Liver (tissue), 9 donors: Measurements from ENCODE around the gene WNT7B. TPM values are rescaled to one million over a fixed set of nuclear protein-coding genes. Genes with fewer than 3 reads are reported as not detected.

Experiments used
- DNase-seq: peaks from one replicate; pipeline ENCODE4 v3.0.0-alpha.2; 2017; ENCODE audit warnings: low spot score
- H3K27ac ChIP-seq, 2 donors: one replicate each; pipeline ENCODE4 v1.7.0; 2013; ENCODE audit warnings: inconsistent platforms in 2 of 2, low read length in 2 of 2, control low read depth in 1 of 2, low read depth in 1 of 2, mild to moderate bottlenecking in 1 of 2
- H3K27me3 ChIP-seq, 4 donors: one replicate each; pipeline versions ENCODE4 v1.6.1 to v1.7.0; 2013; ENCODE audit warnings: low read length in 3 of 4, inconsistent platforms in 1 of 4, mild to moderate bottlenecking in 1 of 4, moderate library complexity in 1 of 4; ENCODE audit not compliant: control insufficient read depth in 4 of 4, insufficient read depth in 4 of 4
- H3K36me3 ChIP-seq, 4 donors: one replicate each; pipeline versions ENCODE4 v1.6.1 to v1.7.0; 2013; ENCODE audit warnings: low read length in 3 of 4, mild to moderate bottlenecking in 3 of 4, low read depth in 1 of 4, moderate library complexity in 1 of 4; ENCODE audit not compliant: control insufficient read depth in 4 of 4, insufficient read depth in 3 of 4
- H3K4me1 ChIP-seq, 4 donors: one replicate each; pipeline versions ENCODE4 v1.6.1 to v1.7.0; 2013; ENCODE audit warnings: low read length in 3 of 4, mild to moderate bottlenecking in 3 of 4, moderate library complexity in 1 of 4; ENCODE audit not compliant: control insufficient read depth in 4 of 4, insufficient read depth in 4 of 4
- H3K4me3 ChIP-seq, 3 donors: one replicate each; pipeline versions ENCODE4 v1.6.1 to v1.7.0; 2013; ENCODE audit warnings: low read length in 3 of 3, control low read depth in 1 of 3, low read depth in 1 of 3, mild to moderate bottlenecking in 1 of 3
- H3K9ac ChIP-seq, 2 donors: one replicate each; pipeline ENCODE4 v1.7.0; 2013; ENCODE audit warnings: low read length in 2 of 2, mild to moderate bottlenecking in 2 of 2, moderate library complexity in 2 of 2, control low read depth in 1 of 2, low read depth in 1 of 2
- H3K9me3 ChIP-seq, 4 donors: one replicate each; pipeline versions ENCODE4 v1.6.1 to v1.7.0; 2013; ENCODE audit warnings: low read length in 3 of 4; ENCODE audit not compliant: control insufficient read depth in 4 of 4
- EGR1 ChIP-seq, 2 donors: IDR thresholded peaks; 2 replicates each; pipeline ENCODE4 v1.6.1; 2016 to 2018; ENCODE audit warnings: antibody characterized with exemption in 2 of 2, low read depth in 2 of 2
- FOXA1 ChIP-seq: IDR thresholded peaks from 2 replicates; pipeline ENCODE4 v1.6.1; 2016; ENCODE audit warnings: antibody characterized with exemption
- FOXA2 ChIP-seq: IDR thresholded peaks from 2 replicates; pipeline ENCODE4 v1.6.1; 2016; ENCODE audit warnings: antibody characterized with exemption
- GABPA ChIP-seq, 2 donors: IDR thresholded peaks in 1 of 2; conservative IDR thresholded peaks in 1 of 2; 2 replicates each; pipeline ENCODE4 v1.6.1; 2016; ENCODE audit warnings: antibody characterized with exemption in 2 of 2, mild to moderate bottlenecking in 1 of 2, moderate library complexity in 1 of 2
- HNF4A ChIP-seq, 2 donors: conservative IDR thresholded peaks; 2 replicates each; pipeline ENCODE4 v1.6.1; 2016; ENCODE audit warnings: antibody characterized with exemption in 2 of 2, mild to moderate bottlenecking in 2 of 2
- HNF4G ChIP-seq: IDR thresholded peaks from 2 replicates; pipeline ENCODE4 v1.6.1; 2016; ENCODE audit warnings: antibody characterized with exemption
- NR2F2 ChIP-seq: IDR thresholded peaks from 2 replicates; pipeline ENCODE4 v1.6.1; 2016; ENCODE audit warnings: antibody characterized with exemption
- RAD21 ChIP-seq, 2 donors: IDR thresholded peaks; 2 replicates each; pipeline ENCODE4 v1.6.1; 2016; ENCODE audit warnings: antibody characterized with exemption in 2 of 2, mild to moderate bottlenecking in 2 of 2
- RXRA ChIP-seq, 2 donors: IDR thresholded peaks; 2 replicates each; pipeline ENCODE4 v1.6.1; 2017 to 2018; ENCODE audit warnings: antibody characterized with exemption in 2 of 2, mild to moderate bottlenecking in 1 of 2
- SP1 ChIP-seq: IDR thresholded peaks from 2 replicates; pipeline ENCODE4 v1.6.1; 2018; ENCODE audit warnings: antibody characterized with exemption, mild to moderate bottlenecking
- TAF1 ChIP-seq: conservative IDR thresholded peaks from 2 replicates; pipeline ENCODE4 v1.6.1; 2016; ENCODE audit warnings: antibody characterized with exemption, mild to moderate bottlenecking
- YY1 ChIP-seq: IDR thresholded peaks from 2 replicates; pipeline ENCODE4 v1.6.1; 2016; ENCODE audit warnings: antibody characterized with exemption, mild to moderate bottlenecking
- WGBS: extraction: QIAGEN DNeasy Blood & Tissue Kit; methylation state at CpG from one replicate; pipeline ENCODE4 v1.1.7; 2013; 5-methylcytosine and 5-hydroxymethylcytosine counted together
- polyA plus RNA-seq, 2 donors: library from polyadenylated mRNA; stranded (reverse) in 1 of 2; unstranded in 1 of 2; fragments of 200-250 nt in 1 of 2; fragments of >200 nt in 1 of 2; fragmentation: Nextera tagmentation in 1 of 2; extraction: Ambion mirVana in 1 of 2; gene quantifications; one replicate each; pipeline versions ENCODE4 v1.2.1 to v1.2.3, GENCODE V29; 2013 to 2015
- total RNA-seq, 2 donors: library from RNA; depleted of rRNA; stranded (reverse); fragments of >200 nt; gene quantifications; one replicate each; pipeline ENCODE4 v1.2.3, GENCODE V29; 2014
- TF ChIP-seq, protein P1 (sequence below): IDR thresholded peaks from 2 replicates; pipeline ENCODE4 v1.6.1; 2016; ENCODE audit warnings: antibody characterized with exemption, mild to moderate bottlenecking
- TF ChIP-seq, protein P2 (sequence below): fragments of 150-350 bp; IDR thresholded peaks from 2 replicates; pipeline ENCODE4 v1.5.1; 2017; ENCODE audit warnings: improper control_type of control experiment, low read depth, low read length; ENCODE audit not compliant: missing input control
- TF ChIP-seq, protein P3 (sequence below): IDR thresholded peaks from 2 replicates; pipeline ENCODE4 v1.6.1; 2016; ENCODE audit warnings: antibody characterized with exemption
- TF ChIP-seq, protein P4 (sequence below): IDR thresholded peaks from 2 replicates; pipeline ENCODE4 v1.6.1; 2016; ENCODE audit warnings: antibody characterized with exemption
- donor health status: healthy.
- donor health status: healthy.
- donor health status: healthy.
- donor health status: healthy.
- donor health status: healthy.

The WNT7B gene
- total and polyA plus RNA-seq, 4 donors, result 0.06 to 0.28 TPM; not detected in 2

DNA sequence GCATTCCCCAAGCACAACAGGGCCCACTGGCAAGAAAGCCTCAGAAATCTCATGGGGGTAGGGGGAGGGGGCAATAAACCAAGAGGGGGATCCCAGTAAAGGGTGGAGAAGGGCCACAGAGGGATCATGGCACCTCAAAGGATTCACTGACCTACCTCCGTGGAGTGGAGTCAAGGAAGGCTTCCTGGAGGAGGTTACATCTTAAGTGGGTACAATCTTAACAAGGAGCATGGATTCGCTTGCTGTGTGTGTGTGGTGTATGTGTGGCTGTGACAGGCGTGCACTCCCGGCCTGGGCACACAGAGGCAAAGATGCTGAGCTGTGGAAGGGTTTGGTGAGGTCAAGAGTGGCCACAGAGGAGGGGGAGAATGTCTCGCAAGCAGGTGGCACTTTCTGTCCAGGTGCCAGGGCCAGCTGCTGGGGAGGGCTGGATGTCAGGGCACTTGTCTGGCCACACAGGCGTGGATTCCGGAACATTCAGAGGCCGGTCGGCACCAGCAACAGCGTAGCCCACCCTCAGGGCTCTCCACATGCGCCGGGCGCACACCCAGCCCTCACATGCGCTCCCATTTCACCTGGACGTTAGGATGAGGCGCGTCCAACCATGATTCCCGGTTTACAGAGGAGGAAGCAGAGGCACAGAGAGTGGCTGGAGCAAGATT is 43.3 kb downstream of the WNT7B start:
- H3K27me3 ChIP-seq, result peaks cover 0 to 9% (median 6%) of the 10 kb centered on the region in 4 donors
- TF ChIP-seq RXRA (IDR thresholded peaks at IDR 0.05) (no peak), FOXA2 (no peak), RAD21 (IDR thresholded peaks at IDR 0.05) (no peak), YY1 (no peak), TAF1 (no peak), FOXA1 (no peak), HNF4G (no peak), HNF4A (conservative IDR thresholded peaks at IDR 0.05) (no peak)
- TF ChIP-seq, protein P1, sequence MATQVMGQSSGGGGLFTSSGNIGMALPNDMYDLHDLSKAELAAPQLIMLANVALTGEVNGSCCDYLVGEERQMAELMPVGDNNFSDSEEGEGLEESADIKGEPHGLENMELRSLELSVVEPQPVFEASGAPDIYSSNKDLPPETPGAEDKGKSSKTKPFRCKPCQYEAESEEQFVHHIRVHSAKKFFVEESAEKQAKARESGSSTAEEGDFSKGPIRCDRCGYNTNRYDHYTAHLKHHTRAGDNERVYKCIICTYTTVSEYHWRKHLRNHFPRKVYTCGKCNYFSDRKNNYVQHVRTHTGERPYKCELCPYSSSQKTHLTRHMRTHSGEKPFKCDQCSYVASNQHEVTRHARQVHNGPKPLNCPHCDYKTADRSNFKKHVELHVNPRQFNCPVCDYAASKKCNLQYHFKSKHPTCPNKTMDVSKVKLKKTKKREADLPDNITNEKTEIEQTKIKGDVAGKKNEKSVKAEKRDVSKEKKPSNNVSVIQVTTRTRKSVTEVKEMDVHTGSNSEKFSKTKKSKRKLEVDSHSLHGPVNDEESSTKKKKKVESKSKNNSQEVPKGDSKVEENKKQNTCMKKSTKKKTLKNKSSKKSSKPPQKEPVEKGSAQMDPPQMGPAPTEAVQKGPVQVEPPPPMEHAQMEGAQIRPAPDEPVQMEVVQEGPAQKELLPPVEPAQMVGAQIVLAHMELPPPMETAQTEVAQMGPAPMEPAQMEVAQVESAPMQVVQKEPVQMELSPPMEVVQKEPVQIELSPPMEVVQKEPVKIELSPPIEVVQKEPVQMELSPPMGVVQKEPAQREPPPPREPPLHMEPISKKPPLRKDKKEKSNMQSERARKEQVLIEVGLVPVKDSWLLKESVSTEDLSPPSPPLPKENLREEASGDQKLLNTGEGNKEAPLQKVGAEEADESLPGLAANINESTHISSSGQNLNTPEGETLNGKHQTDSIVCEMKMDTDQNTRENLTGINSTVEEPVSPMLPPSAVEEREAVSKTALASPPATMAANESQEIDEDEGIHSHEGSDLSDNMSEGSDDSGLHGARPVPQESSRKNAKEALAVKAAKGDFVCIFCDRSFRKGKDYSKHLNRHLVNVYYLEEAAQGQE, result no peak
- TF ChIP-seq, protein P2, sequence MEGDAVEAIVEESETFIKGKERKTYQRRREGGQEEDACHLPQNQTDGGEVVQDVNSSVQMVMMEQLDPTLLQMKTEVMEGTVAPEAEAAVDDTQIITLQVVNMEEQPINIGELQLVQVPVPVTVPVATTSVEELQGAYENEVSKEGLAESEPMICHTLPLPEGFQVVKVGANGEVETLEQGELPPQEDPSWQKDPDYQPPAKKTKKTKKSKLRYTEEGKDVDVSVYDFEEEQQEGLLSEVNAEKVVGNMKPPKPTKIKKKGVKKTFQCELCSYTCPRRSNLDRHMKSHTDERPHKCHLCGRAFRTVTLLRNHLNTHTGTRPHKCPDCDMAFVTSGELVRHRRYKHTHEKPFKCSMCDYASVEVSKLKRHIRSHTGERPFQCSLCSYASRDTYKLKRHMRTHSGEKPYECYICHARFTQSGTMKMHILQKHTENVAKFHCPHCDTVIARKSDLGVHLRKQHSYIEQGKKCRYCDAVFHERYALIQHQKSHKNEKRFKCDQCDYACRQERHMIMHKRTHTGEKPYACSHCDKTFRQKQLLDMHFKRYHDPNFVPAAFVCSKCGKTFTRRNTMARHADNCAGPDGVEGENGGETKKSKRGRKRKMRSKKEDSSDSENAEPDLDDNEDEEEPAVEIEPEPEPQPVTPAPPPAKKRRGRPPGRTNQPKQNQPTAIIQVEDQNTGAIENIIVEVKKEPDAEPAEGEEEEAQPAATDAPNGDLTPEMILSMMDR, result no peak
- no peak overlapping the region for H3K27ac ChIP-seq
- no peaks in the 10 kb centered on the region for H3K4me1 ChIP-seq
- H3K36me3 ChIP-seq, result no peaks in the 10 kb centered on the region
- no peak overlapping the region for H3K9ac ChIP-seq
- no peak for DNase-seq
- WGBS, result 84% methylated on average over 18 of the region's 18 CpGs
- H3K9me3 ChIP-seq, result no peaks in the 10 kb centered on the region
- H3K4me3 ChIP-seq, result no peak overlapping the region

DNA sequence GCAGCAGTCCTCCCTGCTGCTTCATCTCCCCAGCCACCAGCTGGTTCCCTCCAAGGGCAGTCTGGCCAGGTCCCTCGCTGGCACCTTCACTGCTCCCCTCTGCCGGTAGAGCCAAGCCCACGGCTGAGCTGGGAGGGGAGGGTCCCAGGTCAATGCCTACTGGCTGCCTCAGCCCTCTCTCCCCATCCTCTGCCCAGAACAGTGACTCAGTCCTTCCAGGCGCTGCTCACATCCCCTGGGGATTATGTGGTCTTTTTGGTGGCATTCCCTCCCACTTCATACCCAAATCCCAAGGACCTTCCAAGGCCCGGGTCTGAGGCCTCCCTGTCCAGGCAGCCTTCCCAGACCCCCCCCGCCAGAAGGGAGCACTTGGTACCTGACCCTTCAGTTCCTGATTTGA is 44.9 kb downstream of the WNT7B start:
- Histone ChIP-seq H3K9me3 (no peaks in the 10 kb centered on the region), H3K9ac (no peak overlapping the region), H3K27ac (no peak overlapping the region), H3K4me1 (no peaks in the 10 kb centered on the region), H3K27me3 (peaks cover 0 to 9% (median 6%) of the 10 kb centered on the region in 4 donors), H3K36me3 (no peaks in the 10 kb centered on the region), H3K4me3 (no peak overlapping the region)
- no peak for DNase-seq
- no peak for TF ChIP-seq NR2F2
- TF ChIP-seq RAD21 (IDR thresholded peaks at IDR 0.05), result no peak
- WGBS, result 81% methylated on average over 6 of the region's 6 CpGs

DNA sequence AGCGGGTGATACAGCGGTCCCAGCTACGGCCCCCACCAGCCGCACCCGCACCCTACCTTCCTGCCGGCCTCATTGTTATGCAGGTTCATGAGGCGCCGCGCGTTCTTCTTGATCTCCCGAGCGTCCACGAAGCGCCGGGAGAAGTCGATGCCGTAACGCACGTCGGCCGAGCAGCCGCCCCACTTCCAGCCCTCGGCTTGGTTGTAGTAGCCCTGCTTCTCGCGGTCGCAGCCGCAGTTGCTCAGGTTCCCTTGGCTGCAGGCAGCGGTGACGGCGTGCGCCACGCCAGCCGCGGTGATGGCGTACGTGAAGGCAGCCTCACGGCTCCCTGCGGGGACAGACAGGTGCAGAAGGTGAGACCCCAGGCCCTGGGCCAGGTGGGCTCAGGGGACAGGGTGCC is 45.9 kb downstream of the WNT7B start:
- no peak for DNase-seq
- Histone ChIP-seq H3K36me3 (no peaks in the 10 kb centered on the region), H3K9me3 (no peaks in the 10 kb centered on the region), H3K4me3 (no peak overlapping the region), H3K9ac (no peak overlapping the region), H3K27ac (no peak overlapping the region), H3K4me1 (no peaks in the 10 kb centered on the region), H3K27me3 (peaks cover 0 to 9% (median 6%) of the 10 kb centered on the region in 4 donors)
- WGBS, result 74% methylated on average over 38 of the region's 38 CpGs
- TF ChIP-seq, protein P3, sequence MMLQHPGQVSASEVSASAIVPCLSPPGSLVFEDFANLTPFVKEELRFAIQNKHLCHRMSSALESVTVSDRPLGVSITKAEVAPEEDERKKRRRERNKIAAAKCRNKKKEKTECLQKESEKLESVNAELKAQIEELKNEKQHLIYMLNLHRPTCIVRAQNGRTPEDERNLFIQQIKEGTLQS, result no peak
- TF ChIP-seq HNF4G (no peak), EGR1 (IDR thresholded peaks at IDR 0.05; ENCODE audit: low read depth in 2 of 2) (no peak), RAD21 (IDR thresholded peaks at IDR 0.05) (no peak), TAF1 (no peak), HNF4A (conservative IDR thresholded peaks at IDR 0.05) (no peak), GABPA (IDR thresholded peaks at IDR 0.05 in 1 of 2, conservative IDR thresholded peaks at IDR 0.05 in 1 of 2) (no peak), FOXA1 (no peak), RXRA (IDR thresholded peaks at IDR 0.05) (no peak), SP1 (no peak), YY1 (no peak)
- TF ChIP-seq, protein P2, result no peak
- TF ChIP-seq, protein P4, sequence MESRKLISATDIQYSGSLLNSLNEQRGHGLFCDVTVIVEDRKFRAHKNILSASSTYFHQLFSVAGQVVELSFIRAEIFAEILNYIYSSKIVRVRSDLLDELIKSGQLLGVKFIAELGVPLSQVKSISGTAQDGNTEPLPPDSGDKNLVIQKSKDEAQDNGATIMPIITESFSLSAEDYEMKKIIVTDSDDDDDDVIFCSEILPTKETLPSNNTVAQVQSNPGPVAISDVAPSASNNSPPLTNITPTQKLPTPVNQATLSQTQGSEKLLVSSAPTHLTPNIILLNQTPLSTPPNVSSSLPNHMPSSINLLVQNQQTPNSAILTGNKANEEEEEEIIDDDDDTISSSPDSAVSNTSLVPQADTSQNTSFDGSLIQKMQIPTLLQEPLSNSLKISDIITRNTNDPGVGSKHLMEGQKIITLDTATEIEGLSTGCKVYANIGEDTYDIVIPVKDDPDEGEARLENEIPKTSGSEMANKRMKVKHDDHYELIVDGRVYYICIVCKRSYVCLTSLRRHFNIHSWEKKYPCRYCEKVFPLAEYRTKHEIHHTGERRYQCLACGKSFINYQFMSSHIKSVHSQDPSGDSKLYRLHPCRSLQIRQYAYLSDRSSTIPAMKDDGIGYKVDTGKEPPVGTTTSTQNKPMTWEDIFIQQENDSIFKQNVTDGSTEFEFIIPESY, result no peak
